ENCODE data around the gene TREH.
"Not testable (repeated sequence)": the region's sequence is repeated elsewhere in the genome, so short reads cannot be mapped to it uniquely, and the experiment has no call there.

TREH gene

DNA sequence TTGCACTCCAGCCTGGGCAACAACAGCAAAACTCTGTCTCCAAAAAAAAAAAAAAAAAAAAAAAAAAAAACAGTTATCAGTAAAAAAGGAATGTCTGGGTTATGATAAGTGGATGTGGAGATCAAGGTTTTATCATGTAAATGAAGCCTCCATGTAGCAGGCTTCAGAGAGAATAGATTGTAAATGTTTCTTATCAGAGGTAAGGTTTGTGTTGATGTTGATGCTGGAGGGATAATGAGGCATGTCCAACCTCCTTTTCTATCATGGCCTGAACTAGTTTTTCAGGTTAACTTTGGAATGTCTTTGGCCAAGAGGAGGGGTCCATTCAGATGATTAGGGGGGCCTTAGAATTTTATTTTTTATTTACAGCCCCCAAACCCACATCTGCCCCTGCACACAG is 35.4 kb upstream of the TREH start:
- DNase-seq (ENCODE audit: low read depth) = no peak
- no peak overlapping the region for H3K4me3 ChIP-seq (ENCODE audit: low read depth, low read length)
- TF ChIP-seq, protein P1, sequence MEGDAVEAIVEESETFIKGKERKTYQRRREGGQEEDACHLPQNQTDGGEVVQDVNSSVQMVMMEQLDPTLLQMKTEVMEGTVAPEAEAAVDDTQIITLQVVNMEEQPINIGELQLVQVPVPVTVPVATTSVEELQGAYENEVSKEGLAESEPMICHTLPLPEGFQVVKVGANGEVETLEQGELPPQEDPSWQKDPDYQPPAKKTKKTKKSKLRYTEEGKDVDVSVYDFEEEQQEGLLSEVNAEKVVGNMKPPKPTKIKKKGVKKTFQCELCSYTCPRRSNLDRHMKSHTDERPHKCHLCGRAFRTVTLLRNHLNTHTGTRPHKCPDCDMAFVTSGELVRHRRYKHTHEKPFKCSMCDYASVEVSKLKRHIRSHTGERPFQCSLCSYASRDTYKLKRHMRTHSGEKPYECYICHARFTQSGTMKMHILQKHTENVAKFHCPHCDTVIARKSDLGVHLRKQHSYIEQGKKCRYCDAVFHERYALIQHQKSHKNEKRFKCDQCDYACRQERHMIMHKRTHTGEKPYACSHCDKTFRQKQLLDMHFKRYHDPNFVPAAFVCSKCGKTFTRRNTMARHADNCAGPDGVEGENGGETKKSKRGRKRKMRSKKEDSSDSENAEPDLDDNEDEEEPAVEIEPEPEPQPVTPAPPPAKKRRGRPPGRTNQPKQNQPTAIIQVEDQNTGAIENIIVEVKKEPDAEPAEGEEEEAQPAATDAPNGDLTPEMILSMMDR (IDR thresholded peaks at IDR 0.05; ENCODE audit: low read depth, low read length, missing control alignments) = no peak

DNA sequence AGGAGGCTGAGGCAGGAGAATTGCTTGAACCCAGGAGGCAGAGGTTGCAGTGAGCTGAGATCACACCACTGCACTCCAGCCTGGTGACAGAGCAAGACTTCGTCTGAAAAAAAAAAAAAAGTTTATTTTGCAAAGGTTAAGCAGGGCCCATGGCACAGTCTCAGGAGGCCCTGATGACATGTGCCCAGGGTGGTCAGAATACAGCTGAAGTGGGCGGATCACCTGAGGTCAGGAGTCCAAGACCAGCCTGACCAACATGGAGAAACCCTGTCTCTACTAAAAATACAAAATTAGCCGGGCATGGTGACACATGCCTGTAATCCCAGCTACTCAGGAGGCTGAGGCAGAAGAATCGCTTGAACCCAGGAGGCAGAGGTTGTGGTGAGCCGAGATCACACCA is 35.0 kb upstream of the TREH start:
- H3K4me3 ChIP-seq (ENCODE audit: low read depth, low read length); DNase-seq (ENCODE audit: low read depth): not testable (repeated sequence)

DNA sequence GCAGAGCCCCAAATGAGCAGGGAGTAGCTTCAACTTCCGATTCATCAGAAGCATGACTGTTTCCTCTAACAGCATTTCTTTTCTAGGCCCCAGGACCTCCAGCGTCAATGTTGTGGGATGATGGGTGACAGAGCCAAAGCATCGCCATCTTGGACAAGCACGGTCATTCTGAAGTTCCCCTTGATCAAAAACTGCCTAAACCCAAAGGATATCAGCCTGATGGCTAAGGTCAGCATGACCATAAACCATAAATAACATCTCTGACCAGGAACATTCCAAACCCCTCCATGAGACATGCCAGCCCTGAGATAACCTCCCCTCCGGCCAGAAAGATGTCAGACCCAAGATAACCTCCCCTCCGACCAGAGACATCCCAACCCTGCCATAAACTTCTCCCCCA is 28.8 kb upstream of the TREH start:
- TF ChIP-seq, protein P1 (IDR thresholded peaks at IDR 0.05; ENCODE audit: low read depth, low read length, missing control alignments) = no peak
- no peak for DNase-seq (ENCODE audit: low read depth)
- H3K4me3 ChIP-seq (ENCODE audit: low read depth, low read length) = no peak overlapping the region

DNA sequence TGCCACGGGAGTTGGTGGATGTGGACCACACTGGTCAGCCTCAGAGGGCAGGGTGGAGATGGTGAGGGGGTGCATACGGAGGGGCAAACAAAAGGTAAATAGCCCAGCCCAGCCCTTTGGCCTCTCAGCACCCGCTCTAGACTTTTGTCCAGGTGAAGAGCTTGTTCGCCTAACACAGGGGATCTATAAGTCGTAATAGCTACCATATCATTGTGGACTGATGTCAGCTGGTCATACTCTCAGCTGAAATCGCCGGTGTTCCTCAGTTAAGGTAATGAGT is 27.0 kb upstream of the TREH start:
- no peak for DNase-seq (ENCODE audit: low read depth)
- TF ChIP-seq, protein P1 (IDR thresholded peaks at IDR 0.05; ENCODE audit: low read depth, low read length, missing control alignments) = no peak
- no peak overlapping the region for H3K4me3 ChIP-seq (ENCODE audit: low read depth, low read length)

DNA sequence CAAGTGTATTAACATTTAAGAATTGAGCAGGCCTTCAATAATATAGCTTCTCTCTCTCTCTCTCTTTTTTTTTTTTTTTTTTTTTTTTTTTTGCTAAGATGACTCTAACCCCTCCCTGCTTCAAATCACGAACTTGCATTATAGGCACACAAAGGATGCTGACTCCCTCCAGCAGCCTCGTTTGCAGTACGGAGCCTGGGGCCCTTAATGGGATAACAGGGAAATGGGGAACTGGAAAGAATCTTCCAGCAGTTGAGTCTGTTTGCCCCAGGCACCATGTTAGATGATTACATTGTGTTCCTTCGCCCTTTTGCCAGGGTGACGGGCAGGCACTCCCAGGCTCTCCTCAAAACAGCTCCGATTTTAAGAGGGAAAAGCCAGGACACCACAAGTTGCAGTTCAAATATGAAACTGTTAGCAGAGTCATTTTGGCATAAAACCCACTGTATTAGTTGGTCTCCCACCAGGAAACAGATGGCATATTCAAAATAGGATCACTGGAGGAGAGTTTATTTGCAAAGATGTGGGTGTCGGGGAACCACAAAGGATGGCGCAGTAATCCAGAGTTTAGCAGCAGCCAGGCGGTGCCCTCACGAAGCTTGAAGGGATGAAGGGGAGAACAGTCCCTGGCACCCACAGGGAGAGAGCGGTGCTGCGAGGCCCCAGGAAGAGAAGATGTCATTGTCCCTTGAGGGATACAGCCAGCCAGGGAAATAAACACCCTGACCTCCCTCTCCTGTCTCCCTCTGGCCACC is 26.5 kb upstream of the TREH start:
- H3K4me3 ChIP-seq (ENCODE audit: low read depth, low read length) = no peak overlapping the region
- DNase-seq (ENCODE audit: low read depth) = no peak
- TF ChIP-seq, protein P1 (IDR thresholded peaks at IDR 0.05; ENCODE audit: low read depth, low read length, missing control alignments) = no peak

DNA sequence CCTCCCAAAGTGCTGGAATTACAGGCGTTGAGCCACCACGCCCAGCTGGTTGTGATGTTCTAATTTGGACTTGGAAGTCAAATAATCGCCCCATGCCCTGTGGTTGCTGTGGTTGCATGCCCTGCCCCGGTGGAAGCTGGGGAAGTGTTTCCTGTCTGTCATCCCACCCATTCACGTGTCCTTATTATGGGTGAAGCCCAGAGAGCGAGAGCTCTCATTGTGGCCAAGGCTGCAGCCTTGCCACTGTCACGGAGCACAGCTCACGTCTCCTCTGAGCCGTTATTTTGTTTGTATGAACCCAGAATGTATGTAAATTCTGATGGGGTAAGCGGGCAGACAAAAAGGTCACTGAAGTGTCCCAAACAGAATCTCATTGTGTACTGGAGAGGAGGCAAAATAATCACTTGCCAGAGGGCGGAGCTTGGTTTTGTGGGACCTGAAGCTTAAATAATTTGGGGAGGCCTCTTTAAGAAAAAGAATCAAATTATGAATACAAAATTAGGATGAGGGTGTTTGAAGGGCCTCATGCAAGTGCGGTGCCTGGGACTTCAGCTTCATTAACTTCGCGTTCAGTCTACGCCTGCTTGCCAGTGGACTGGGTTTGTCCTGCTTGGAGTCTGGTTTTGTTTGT is 25.8 kb upstream of the TREH start:
- TF ChIP-seq, protein P1 (IDR thresholded peaks at IDR 0.05; ENCODE audit: low read depth, low read length, missing control alignments) = no peak
- H3K4me3 ChIP-seq (ENCODE audit: low read depth, low read length) = no peak overlapping the region
- DNase-seq (ENCODE audit: low read depth) = no peak

DNA sequence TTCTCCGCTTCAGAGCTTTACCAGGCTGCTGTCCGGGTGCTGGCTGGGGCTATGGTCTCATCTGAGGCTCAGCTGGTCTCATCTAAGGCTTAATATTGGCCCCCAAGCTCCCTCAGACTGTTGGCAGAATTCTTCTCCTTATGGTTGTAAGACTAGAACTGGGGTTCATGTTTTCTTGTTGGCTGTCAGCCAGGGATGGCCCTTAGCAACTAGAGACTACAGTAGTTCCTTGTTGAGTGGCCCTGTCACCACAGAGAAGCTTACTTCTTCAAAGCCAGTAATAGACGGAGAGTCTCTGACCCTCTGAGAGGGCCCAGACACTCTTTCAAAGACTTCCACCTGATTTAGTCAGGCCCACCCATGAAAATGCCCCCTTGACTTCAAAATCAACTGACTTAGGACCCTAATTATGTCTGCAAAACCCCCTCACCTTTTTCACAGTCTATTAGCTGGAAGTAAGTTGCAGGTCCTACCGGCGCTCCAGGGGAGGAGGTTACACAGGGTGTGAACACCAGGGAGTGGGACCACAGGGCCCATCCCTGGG is 24.2 kb upstream of the TREH start:
- no peak overlapping the region for H3K4me3 ChIP-seq (ENCODE audit: low read depth, low read length)
- TF ChIP-seq, protein P1 (IDR thresholded peaks at IDR 0.05; ENCODE audit: low read depth, low read length, missing control alignments) = no peak
- DNase-seq (ENCODE audit: low read depth) = no peak

Data from GM12864 (cell line).